DND-41 (cell line): ENCODE measurements around the gene FBXW5.

Experiments used
- CTCF ChIP-seq: IDR thresholded peaks from 2 replicates; pipeline ENCODE4 v1.5.1; 2012; ENCODE audit warnings: borderline replicate concordance, low read length, moderate library complexity, mild to moderate bottlenecking; ENCODE audit not compliant: poor library complexity, severe bottlenecking; ENCODE audit errors: extremely low read depth
- EZH2 ChIP-seq: IDR thresholded peaks from 3 replicates; pipeline ENCODE4 v1.6.1; 2012; ENCODE audit warnings: borderline replicate concordance, low read depth, mild to moderate bottlenecking, moderate library complexity, low read length, inconsistent platforms; ENCODE audit not compliant: severe bottlenecking

GRCh38 chr9:136983656-136984314 is 39.2 kb upstream of the FBXW5 start:
- TF ChIP-seq CTCF (no peak), EZH2 (no peak)
